ENCODE measurements around the gene MAPK14. TPM values are rescaled to one million over a fixed set of nuclear protein-coding genes. Genes with fewer than 3 reads are reported as not detected.

MAPK14 gene
- polyA plus RNA-seq, 2 of the 4 experiments (the other 2 are of a cell fraction), result 19.4 to 36.7 TPM

GRCh38 chr6:36145495-36145894, 117.9 kb downstream of the MAPK14 start:
- no peaks in the 10 kb centered on the region for H3K9me3 ChIP-seq
- H3K27ac ChIP-seq, result no peak overlapping the region
- no peak for FAIRE-seq
- 58% methylated on average over 4 of the region's 4 CpGs for WGBS (ENCODE audit: missing lambda C conversion rate)
- POLR2A ChIA-PET, result no interaction called here
- no peak for DNase-seq (ENCODE audit: low read depth in 1 of 2, low spot score in 1 of 2)
- no peak overlapping the region for H3K4me2 ChIP-seq
- no peak for TF ChIP-seq EHMT2 (IDR thresholded peaks at IDR 0.05; ENCODE audit: low read depth)
- TF ChIP-seq ZC3H11A (IDR thresholded peaks at IDR 0.05), result no peak
- no peak for TF ChIP-seq MAFK (IDR thresholded peaks at IDR 0.05; ENCODE audit: partially characterized antibody)
- TF ChIP-seq POLR2AphosphoS2 (conservative IDR thresholded peaks at IDR 0.05; ENCODE audit: low read length), result no peak
- no peak for TF ChIP-seq FOXS1 (CRISPR knock-in tag; IDR thresholded peaks at IDR 0.05)
- no peak for TF ChIP-seq ZFP36 (IDR thresholded peaks at IDR 0.05; ENCODE audit: borderline replicate concordance, partially characterized antibody)
- no peak for TF ChIP-seq ESRRA (IDR thresholded peaks at IDR 0.05; ENCODE audit: borderline replicate concordance, low read length)
- TF ChIP-seq HDAC2 (IDR thresholded peaks at IDR 0.05), result no peak
- TF ChIP-seq NFE2L2 (conservative IDR thresholded peaks at IDR 0.05; ENCODE audit: low read length), result no peak
- no peak for TF ChIP-seq FOSL2 (IDR thresholded peaks at IDR 0.05)
- no peak for TF ChIP-seq FOSL2 (CRISPR knock-in tag; IDR thresholded peaks at IDR 0.05)
- no peak for TF ChIP-seq MAZ (IDR thresholded peaks at IDR 0.05; ENCODE audit: borderline replicate concordance, low read depth, low read length)
- TF ChIP-seq SREBF2 (IDR thresholded peaks at IDR 0.05), result no peak
- TF ChIP-seq CHD4 (IDR thresholded peaks at IDR 0.05; ENCODE audit: borderline replicate concordance), result no peak
- TF ChIP-seq HES2 (IDR thresholded peaks at IDR 0.05), result no peak
- TF ChIP-seq CBX2 (IDR thresholded peaks at IDR 0.05; ENCODE audit: borderline replicate concordance, low read depth), result no peak
- TF ChIP-seq RCOR1 (IDR thresholded peaks at IDR 0.05; ENCODE audit: low read depth, low read length), result no peak
- TF ChIP-seq CEBPB (IDR thresholded peaks at IDR 0.05), result no peak
- no peak for TF ChIP-seq PBX3 (IDR thresholded peaks at IDR 0.05)
- CTCF ChIA-PET, result no interaction called here
- H3K4me3 ChIP-seq, result no peak overlapping the region
- ATAC-seq, result no peak
- no peaks in the 10 kb centered on the region for H3K4me1 ChIP-seq

GRCh38 chr6:36147294-36147693, 119.7 kb downstream of the MAPK14 start:
- H3K9me3 ChIP-seq, result no peaks in the 10 kb centered on the region
- H3K27ac ChIP-seq, result no peak overlapping the region
- CTCF ChIA-PET, result no interaction called here
- POLR2A ChIA-PET, result no interaction called here
- no peak for TF ChIP-seq JUN (IDR thresholded peaks at IDR 0.05)
- TF ChIP-seq E2F6 (IDR thresholded peaks at IDR 0.05; ENCODE audit: borderline replicate concordance, low read depth), result no peak
- TF ChIP-seq HOXA7 (CRISPR knock-in tag; IDR thresholded peaks at IDR 0.05), result no peak
- TF ChIP-seq REST (IDR thresholded peaks at IDR 0.05), result no peak
- no peak for TF ChIP-seq RNF2 (IDR thresholded peaks at IDR 0.05; ENCODE audit: borderline replicate concordance, low read depth)
- TF ChIP-seq USF2 (IDR thresholded peaks at IDR 0.05), result no peak
- no peak for TF ChIP-seq MAZ (IDR thresholded peaks at IDR 0.05; ENCODE audit: borderline replicate concordance, low read depth, low read length)
- TF ChIP-seq FOSB (CRISPR knock-in tag; IDR thresholded peaks at IDR 0.05), result no peak
- TF ChIP-seq PBX3 (IDR thresholded peaks at IDR 0.05), result no peak
- TF ChIP-seq CHD4 (IDR thresholded peaks at IDR 0.05; ENCODE audit: borderline replicate concordance), result no peak
- TF ChIP-seq NPAS2 (CRISPR knock-in tag; IDR thresholded peaks at IDR 0.05; ENCODE audit: borderline replicate concordance), result no peak
- no peak for TF ChIP-seq GATA3 (IDR thresholded peaks at IDR 0.05; ENCODE audit: borderline replicate concordance)
- TF ChIP-seq NFE2L2 (conservative IDR thresholded peaks at IDR 0.05; ENCODE audit: low read length), result no peak
- TF ChIP-seq CBX8 (IDR thresholded peaks at IDR 0.05), result no peak
- no peak for TF ChIP-seq FOXS1 (CRISPR knock-in tag; IDR thresholded peaks at IDR 0.05)
- no peak for TF ChIP-seq RFX5 (IDR thresholded peaks at IDR 0.05)
- TF ChIP-seq JUNB (IDR thresholded peaks at IDR 0.05), result no peak
- H3K4me3 ChIP-seq, result no peak overlapping the region
- no peak for DNase-seq (ENCODE audit: low read depth in 1 of 2, low spot score in 1 of 2)
- H3K4me2 ChIP-seq, result no peak overlapping the region
- H3K4me1 ChIP-seq, result no peaks in the 10 kb centered on the region
- ATAC-seq, result no peak
- FAIRE-seq, result no peak
- WGBS (ENCODE audit: missing lambda C conversion rate), result 96% methylated on average over 2 of the region's 3 CpGs
